Inferior parietal cortex (tissue), 1 donor: Measurements from ENCODE around the gene CCR5.
"Not testable (repeated sequence)": the region's sequence is repeated elsewhere in the genome, so short reads cannot be mapped to it uniquely, and the experiment has no call there.

Experiments used
- DNase-seq: peaks from one replicate; pipeline ENCODE4 v3.0.0-alpha.2; 2016; ENCODE audit errors: extremely low spot score

Gene CCR5

GRCh38 chr3:46383951-46384330 is 13.2 kb downstream of the CCR5 start:
- no peak for DNase-seq

- DNase-seq, result no peak
Observed at GRCh38 chr3:46386205-46386604, 15.5 kb downstream of the CCR5 start.

GRCh38 chr3:46388847-46389246 is 18.1 kb downstream of the CCR5 start:
- not testable (repeated sequence) for DNase-seq

- no peak for DNase-seq
Observed at GRCh38 chr3:46389306-46389705, 18.6 kb downstream of the CCR5 start.

DNA sequence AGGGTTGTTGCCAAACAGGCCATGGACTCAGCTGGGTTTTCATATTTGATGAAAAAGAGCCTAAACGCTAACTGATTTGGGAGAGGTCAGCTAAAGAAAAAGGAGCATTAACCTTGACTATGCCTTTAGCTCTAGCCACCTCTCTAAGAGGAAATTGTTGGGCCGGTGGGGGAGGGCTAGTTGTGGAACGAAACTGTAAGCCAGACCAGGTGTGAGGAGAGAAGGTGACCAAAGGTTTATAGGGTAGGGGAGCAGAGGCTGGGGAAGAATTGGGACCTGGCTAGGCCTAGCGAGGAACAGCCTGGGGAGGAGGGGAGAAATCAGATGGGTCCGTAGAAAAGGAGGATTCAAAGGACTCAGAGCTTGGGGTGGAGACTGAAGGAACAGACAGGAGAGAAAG is 20.8 kb downstream of the CCR5 start:
- DNase-seq, result not testable (repeated sequence)

- no peak for DNase-seq
Observed at GRCh38 chr3:46393011-46393410, 22.3 kb downstream of the CCR5 start.

DNA sequence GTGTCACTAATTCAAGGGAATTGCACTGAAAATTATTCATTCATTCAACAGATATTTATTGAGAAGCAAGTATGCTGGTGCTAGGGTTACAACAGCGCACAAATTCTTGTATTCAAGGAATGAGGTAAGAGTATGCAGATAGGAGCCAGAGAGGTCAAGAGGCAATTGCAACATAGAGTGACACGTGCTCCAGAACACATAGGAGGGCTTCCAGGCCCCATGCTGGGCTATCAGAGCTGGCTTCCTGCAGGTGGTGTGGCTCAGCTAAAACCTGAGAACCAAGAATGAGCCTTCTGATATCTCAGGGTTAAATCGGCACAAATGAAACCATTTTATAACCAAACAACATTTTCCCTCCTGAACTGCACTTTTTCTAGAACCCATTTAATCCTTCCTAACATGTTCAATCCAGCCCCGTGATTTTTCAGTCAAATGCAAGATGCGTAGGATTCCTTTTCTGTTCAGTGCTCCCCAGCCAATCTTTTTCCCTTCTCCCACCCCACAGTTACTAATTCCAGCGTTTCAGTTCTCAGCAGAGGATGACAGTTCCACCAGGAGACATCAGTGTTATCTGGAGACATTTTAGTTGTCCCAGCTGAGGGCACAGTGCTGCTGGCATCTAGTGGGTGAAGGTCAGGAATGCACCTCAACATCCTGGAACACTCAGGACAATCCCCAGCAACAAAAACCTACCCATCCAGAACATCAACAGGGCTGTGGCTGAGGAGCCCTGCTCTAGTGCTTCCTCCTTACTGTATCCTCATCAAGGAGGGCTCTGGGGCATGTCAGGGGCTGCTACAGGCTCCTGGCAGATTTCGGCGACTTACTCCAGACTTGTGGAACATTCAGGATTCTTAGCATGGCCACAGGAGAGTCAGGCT is 23.0 kb downstream of the CCR5 start:
- no peak for DNase-seq

DNA sequence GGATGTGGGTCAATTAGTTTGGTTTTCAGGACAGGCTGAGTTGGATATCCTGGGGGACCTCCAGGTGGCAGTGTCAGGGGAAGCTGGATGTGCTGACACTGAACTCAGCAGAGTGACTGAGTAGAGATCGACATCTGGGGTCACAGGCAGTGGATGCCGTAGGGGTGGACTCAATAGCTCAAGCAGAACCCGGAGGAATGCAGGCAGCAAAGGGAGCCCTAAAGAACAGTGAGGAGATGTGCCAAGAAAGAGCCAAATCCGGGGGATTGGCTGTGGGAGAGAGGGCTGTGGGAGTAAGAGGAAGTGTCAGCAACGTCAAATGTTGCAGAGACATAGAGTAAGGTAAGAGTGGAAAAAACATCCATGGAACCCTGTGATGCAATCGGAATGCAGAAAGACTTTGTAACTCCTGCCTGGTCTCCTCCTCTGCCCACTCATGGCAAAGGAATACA is 24.5 kb downstream of the CCR5 start:
- no peak for DNase-seq

DNA sequence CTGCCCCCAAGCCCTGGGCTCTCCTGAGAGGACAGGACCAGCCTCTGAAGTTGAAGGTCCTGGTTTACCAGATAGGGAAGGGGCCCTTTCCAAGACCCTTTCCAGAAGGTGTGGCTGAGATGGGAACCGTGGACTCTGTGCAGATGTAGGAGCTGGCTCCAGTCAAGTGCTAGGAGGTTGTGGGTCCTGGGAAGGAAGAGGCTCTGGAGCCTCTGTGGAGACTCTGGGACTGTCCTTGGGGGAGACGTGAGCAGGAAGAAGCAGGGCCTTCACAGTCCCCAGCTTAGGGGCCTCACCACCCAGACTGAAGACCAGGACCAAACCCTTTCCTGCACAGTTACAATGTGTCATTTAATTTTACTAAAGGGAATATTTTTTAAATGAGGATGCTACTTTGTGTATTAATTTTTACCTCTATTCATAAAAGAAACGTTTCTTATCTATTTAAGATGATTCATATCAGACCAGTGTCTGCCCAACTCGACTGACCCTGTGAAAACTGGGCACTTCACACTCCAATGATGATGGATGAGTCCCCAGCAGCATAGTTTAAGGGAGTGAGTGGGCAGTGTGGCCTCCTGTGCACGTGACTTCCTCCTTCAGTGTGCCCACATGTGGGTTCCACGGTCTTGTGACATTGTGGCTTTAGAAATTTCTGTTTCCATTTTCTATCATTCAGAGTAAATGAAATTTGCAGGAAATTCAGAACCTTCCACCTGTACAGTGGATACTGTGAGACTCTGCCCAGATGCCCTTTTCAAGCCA is 25.2 kb downstream of the CCR5 start:
- DNase-seq, result no peak

DNA sequence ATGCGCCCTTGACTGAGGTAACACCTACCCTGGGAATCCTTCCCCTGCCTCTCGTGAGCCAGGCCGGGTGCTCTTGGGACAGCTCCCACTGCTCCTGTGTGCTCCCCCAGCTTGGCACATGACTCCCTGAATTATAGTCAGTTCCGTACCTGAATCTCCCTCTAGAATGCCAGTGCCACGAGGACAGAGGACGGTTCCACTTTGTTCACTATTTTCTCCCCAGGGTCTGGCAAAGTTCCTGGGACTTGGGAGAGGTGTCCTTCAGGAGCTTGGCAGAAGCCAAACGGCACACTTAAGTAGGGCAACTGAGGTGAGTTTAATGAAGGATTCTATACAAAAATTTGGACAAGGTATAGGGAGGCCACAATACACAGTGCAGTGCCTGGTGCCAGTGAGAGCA is 26.4 kb downstream of the CCR5 start:
- no peak for DNase-seq

GRCh38 chr3:46398186-46398955 is 27.6 kb downstream of the CCR5 start:
- DNase-seq, result no peak

DNA sequence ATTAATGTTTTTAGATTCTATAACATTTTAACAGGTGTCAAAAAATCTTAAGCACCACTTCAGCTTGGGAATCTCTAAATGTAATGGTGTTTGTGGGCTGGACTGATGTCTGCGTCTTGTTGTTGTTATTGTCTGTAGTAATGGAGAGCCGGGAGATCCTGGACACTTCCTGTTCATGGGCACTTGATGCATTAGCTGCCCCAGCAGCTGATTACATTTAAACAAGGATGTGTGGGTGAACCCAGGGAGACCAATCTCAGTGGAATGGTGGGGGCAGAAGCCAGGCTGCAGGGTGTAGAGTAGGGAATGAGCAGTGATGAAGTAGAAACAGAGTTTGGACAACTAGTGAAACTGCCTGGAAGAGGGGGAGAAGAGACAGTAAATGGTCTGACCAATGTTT is 28.4 kb downstream of the CCR5 start:
- DNase-seq, result no peak

DNA sequence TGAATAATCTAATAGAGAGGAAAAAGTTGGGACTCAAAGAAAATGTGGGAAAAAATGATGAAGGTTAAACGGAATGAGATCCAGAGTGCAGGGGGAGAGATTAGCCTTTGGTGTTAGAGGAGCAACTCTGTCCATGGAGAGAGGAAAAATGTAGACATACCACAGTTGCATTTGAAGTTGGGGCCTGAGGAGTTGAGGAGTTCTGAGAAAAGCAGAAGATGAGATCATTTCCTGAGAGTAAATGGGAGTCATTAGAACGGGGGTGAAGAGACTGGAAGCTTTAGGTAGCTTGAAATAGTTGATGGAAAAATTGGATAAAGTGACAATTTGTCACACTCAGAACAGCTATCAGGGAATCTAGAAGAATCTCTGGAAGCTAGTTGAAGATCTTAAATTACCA is 28.8 kb downstream of the CCR5 start:
- no peak for DNase-seq

- DNase-seq, result no peak
Observed at GRCh38 chr3:46400000-46400734, 29.4 kb downstream of the CCR5 start.

DNA sequence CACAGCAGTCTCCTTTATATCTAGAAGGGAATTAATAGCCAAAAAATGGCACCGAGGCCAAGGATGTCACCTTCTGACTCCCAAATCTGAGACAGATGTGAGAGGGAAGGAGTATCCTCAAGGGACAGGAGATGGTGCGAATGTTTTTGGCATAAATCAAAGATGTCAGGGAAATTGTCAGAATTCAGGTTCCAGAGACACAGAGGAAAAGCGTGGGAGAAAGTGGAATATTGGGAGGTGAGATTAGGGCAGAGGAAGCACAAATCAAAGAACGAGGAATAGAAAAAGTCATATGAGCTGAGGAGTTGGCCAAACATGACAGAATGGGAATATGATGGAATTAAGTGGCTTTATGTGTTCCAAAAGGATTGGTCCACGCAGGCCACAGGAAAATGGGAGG is 30.1 kb downstream of the CCR5 start:
- no peak for DNase-seq

GRCh38 chr3:46401579-46401978 is 30.8 kb downstream of the CCR5 start:
- DNase-seq, result no peak

- not testable (repeated sequence) for DNase-seq
Observed at GRCh38 chr3:46402902-46403301, 32.2 kb downstream of the CCR5 start.

- DNase-seq, result no peak
Observed at GRCh38 chr3:46405301-46406019, 34.7 kb downstream of the CCR5 start.

DNA sequence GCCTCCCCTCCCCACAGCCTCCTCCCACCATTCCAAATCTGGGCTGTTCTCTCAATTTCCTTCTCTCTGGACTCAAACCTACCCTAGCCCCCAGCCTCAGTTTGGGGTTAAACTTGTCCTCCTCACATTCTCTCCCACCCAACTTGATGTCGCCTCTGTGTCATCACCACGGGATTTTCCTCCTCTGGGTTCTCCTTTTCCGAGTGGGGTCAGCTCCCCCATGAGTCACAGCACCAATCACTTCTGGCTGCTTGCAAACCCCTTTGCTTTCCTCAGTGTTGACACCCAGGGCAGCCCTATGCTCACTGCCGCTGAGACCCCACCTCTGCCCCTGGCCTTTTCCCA is 35.7 kb downstream of the CCR5 start:
- no peak for DNase-seq

DNA sequence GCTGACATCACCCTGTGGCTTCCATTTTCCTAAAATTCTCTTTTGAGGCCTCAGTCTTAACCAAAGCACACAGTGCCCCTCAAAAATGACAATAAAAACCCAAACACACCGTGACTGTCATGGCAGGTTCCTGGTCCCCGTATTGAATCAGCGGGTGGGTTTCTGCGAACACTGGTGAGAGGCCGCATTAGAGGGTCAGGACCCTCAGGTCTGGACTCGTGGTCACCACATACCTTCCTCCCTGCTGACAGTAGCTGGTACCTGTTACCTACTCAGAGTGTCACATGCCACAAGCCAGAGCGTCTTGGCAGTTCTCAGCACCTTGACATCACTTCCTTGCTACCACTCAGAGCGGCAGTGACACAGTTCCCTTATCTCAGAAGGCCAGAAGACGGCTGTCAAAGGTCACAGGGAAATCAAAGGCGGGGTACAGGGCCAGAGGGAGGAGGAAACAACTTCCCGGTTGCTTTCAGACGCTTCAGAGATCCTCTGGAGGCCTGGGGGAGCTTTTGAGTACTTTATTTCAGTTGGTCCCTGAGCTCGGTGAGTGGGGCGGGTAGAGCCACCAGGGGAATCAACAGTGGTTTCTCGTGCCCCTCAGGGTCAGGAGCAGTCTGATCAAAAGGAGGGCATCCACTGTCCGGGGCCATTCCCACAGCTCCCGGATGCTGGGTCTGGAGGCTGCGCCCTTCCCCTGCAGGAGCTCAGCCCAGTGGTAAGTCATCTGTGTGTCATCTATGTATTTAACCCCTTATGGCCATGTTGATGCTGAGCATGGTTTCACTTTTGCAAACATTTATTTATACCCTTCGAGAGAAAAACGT is 36.3 kb downstream of the CCR5 start, which contains the start of the genes CCR5AS and CCRL2:
CCR5AS (minus strand) TSS at position 279 of the 824 bp plus-strand sequence.
CCRL2 (plus strand) TSS at position 472 of the 824 bp plus-strand sequence. CDS start 821 bp downstream, outside the sequence.
- peak; percentile 53 for DNase-seq
